Non-pigmented ciliary epithelial cell (primary cell): Measurements from ENCODE around the gene LAMA2.

Experiments
- DNase-seq: peaks from one replicate; pipeline ENCODE4 v3.0.0-alpha.2; 2010; ENCODE audit warnings: low read depth

Gene LAMA2

DNA sequence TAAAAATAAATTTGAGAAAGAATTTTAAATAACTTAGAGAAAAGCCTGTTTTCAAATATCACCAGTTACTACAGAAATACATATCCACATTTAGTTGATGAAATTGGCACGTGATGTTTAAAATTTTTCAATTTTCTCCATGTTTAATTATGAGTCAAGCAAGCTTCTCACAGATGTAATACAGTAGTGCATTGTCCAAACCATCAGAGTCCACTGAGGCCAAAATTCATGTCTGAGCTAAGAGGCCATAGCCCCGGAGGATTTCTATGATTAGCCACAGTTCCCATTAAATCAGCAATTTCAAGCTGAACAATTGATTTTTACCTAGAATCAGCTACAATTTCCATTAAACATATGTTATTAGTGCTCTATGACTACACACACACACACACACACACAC lies 387.0 kb downstream of the LAMA2 start:
- DNase-seq = no peak

- DNase-seq = no peak
These were observed 387.5 kb downstream of the LAMA2 start for GRCh38 chr6:129270450-129270849.

- no peak for DNase-seq
These were observed 390.2 kb downstream of the LAMA2 start for GRCh38 chr6:129273161-129273560.

DNA sequence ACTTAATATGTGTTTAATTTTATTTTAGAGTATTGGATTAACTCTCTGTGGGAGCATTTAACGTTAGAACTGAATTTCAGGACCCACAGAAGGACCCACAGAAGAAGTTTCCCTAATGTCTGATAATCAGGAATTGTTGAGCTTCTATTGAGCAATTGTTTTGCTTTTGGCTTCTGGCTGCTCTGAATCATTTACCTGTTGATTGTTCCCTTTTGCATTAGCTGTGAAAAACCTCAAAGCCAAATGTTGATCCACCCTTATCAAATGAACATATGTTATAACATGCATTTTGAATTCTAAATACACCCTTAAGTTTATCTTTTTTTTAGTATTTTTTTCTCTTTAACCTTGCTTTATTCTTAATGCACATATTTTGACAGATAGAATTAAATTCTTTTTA lies 393.5 kb downstream of the LAMA2 start:
- no peak for DNase-seq

- DNase-seq = no peak
These were observed 394.0 kb downstream of the LAMA2 start for GRCh38 chr6:129276986-129277385.

DNA sequence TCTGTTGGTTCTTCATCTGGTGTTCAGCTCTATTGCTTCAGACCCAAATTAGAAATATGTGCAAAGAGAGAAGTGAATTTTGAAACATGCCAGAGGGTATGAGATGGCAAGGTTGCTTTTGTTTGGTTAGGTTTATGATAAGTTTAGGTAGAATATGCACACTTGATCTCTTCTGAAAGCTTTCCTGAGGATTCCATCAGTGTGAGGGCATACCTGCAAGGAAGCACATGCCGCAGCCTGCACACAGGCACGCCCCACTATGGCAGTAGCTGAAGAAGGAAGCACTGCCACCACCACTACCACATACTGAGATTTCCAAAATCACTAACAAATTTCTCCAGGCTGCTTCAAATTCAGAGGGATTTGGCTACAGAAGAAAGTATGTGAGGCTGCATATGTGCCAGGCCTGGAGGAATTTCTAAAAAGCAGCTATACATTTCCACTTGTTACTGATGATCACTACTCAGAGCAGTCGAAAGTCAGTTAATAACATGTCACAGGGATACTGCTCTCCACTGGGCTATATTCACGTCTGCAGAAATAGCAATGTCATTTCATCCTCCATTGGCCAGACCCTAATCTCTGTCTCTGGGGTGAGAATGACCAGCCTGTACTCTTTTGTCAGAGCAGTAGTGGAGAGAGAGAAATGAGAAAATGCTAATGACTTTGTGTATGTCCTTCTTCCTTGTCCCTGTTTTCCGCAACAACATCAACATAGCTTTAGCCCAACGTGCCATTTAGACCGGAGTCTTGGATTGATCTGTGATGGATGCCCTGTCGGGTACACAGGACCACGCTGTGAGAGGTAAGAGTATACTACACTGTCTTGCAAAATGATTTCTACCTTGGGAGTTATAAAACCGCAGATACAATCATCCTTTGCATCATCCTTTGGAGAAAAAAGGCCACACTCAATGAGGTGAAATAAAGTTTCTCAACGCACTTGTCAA lies 396.7 kb downstream of the LAMA2 start:
- DNase-seq = no peak

DNA sequence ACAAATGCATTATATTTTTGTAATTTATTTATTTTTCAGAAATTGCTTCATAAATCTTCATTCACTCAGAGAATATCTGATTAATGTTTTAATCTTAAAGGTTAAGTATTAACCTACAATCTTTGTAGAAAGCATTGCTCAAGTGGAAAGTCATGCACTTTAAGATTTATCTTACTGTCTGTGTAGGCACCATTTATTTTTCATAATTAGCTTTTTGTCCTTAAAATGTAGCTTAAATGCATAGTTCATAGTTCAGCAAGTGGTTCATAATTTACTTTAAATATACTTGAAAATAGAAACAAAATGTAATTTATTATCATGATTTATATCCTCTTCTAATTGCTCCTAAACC lies 397.3 kb downstream of the LAMA2 start:
- DNase-seq = no peak

DNA sequence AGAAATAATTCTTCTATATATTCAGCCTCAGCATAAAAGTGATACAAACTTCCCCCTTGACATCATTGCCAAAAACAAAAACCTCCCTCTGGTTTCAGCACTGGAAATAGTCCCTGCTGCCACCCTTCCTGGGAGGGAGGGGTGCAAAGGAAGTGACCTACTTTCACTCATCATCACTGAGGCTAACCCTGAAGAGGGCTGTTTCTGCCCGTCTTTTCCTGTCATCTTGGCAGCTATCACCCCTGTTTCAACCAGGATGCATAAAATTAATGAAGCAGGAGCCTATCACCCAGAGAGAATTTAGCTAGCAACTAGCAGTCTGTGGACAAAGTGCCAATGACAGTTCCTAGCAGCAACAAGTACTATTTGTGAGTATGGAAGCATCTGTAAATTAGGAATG lies 397.8 kb downstream of the LAMA2 start:
- no peak for DNase-seq

DNA sequence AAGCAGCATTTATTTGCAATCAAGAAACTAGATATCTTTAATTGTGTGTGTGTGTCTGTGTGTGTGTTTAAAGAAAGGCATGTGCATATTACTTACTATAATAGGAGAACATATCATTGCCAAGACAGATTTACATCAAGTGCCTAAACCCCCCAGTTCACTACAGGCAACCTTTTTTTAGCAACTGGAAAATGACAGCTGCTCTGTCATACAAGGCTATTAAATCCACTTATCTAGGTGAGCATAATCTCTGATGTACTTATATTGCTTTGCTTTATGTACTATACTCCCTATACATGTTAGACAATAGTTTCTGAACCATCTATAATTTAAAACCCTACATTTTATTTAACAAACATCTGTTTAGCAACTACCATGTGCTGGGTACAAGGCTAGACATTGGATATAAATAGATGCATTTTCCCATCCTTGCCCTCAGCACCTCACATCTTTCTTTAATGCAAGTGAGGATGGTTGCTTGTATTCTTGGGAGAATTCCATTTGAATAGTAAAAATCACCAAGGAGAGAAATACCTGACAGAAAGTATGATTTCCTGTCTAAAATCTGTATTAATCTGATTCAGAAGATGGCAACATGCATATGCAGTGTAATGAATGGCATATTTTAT lies 398.3 kb downstream of the LAMA2 start:
- DNase-seq = no peak

DNA sequence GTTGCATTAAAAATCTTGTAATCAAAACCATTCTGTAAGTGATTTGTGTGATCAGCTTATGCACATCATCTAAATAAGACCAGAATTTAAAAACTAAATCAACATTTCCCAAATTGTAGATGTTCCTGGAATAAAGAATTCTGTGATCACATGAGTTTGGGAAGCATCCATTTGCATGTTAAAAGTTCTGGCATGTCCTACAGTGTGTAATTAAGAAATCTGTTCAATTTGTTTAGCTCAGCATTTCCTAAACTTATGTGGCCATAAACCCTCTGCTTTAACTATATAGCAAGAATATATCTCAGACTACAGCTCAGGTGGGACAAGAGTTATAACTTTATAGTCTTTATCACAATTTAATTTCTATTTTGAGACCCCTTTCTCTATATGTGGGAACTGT lies 399.1 kb downstream of the LAMA2 start:
- no peak for DNase-seq

DNA sequence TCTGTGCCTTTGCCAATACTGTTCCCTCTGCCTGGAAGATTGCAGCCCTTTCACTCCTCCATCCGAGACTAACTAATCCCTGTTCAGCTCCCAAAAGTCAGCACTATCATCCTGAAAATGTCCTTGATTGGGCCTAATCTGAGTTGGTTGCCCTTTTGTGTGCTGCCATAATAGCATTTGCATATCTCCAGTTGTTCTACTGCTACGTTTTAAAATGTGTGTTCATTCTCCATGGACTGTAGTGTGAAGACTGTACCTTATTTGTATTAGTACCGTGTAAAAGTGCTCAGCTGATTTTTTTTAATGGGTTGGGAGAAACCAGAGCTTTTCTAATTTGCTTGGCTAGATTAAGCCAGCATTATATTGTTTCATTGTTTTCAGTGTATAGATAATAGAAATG lies 401.3 kb downstream of the LAMA2 start:
- no peak for DNase-seq

GRCh38 chr6:129287231-129288177 lies 404.6 kb downstream of the LAMA2 start:
- DNase-seq = no peak

GRCh38 chr6:129289442-129289841 lies 406.5 kb downstream of the LAMA2 start:
- no peak for DNase-seq

DNA sequence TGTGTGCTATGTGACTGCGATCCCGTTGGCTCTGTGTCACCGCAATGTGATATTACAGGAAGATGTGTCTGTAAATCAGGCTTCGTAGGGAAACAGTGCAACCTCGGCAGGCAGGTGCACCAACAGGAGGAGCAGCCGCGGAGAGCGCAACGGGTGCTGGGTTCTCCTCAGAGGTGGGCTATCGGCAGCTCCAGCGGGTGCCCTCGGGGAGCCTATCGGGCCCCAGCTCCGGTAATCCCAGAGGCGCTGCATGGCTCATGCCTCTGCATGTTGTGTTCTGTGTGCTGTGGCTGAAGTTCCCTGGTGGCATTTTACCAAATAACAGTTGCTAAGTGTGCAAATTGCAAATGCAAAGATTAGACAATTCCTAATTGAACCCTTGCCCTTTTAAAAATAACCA lies 409.9 kb downstream of the LAMA2 start:
- no peak for DNase-seq

DNA sequence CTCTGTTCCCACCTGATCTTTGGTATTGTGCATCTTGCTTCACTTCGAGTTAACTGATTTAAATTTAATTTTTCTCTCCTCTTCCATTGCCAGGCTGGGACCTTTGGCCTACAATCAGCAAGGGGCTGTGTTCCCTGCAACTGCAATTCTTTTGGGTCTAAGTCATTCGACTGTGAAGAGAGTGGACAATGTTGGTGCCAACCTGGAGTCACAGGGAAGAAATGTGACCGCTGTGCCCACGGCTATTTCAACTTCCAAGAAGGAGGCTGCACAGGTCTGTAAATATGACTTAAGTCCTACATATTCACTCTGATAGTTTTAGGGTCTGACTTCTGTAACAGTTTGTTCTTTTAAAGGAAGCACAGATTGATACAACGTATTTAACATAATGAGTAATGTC lies 414.7 kb downstream of the LAMA2 start:
- no peak for DNase-seq

DNA sequence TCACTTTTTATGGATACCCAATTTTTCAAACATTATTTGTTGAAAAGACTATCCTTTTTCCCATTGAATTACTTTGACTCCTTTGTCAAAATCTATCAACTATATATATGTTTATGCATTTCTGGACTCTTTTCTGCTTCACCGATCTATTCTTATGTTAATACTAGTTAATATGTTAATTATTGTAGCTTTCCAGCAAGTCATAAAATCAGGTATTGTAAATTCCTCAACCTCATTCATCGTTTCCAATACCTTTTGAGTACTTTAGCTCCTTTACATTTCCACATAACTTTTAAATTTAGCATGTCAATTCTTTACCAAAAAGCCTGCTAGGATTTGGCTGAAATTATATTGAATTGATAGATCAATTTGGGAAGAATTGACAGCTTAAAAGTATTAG lies 419.7 kb downstream of the LAMA2 start:
- DNase-seq = no peak

GRCh38 chr6:129306826-129307225 lies 423.9 kb downstream of the LAMA2 start:
- DNase-seq = no peak

GRCh38 chr6:129307845-129308244 lies 424.9 kb downstream of the LAMA2 start:
- DNase-seq = no peak

- no peak for DNase-seq
These were observed 426.2 kb downstream of the LAMA2 start for GRCh38 chr6:129309154-129309553.

DNA sequence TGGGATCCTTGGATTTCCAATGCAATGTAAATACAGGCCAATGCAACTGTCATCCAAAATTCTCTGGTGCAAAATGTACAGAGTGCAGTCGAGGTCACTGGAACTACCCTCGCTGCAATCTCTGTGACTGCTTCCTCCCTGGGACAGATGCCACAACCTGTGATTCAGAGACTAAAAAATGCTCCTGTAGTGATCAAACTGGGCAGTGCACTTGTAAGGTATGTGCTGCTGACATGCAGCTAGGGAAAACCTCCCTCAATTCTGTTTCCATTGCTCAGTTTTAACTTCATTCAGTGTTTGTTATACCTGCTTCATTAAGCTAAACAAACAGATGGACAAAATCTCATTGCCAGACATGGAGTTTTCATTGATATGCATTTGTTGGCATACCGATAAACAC lies 429.9 kb downstream of the LAMA2 start:
- DNase-seq = peak; percentile 49

- no peak for DNase-seq
These were observed 431.6 kb downstream of the LAMA2 start for GRCh38 chr6:129314575-129314974.
